Measurements from ENCODE around the gene CFAP410. TPM values are rescaled to one million over a fixed set of nuclear protein-coding genes. Genes with fewer than 3 reads are reported as not detected.

CFAP410 gene
- total RNA-seq, 1 donor from 2014 or later = 20.2 TPM

DNA sequence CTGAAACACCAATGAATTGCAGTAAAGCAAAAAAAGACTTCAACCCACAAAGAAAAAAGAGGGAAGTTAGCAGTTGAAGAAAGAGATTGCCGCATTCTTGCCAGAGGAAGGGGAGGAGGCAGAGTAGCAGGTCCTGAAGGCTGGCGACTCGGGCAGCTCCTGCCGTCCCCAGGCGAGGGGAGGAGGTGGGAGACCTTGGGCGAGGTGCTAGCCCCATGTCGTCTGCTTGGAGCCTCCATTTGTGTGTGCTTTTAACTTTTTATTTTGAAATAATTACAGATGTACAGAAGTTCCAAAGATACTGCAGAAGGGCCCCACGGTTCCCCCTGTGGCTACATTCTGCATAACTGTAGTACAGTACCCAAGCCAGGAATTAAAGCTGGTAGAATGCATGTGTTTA, 21.0 kb upstream of the CFAP410 start:
- H3K4me3 ChIP-seq (ENCODE audit: low read depth, low read length) = no peak overlapping the region
- no peak for DNase-seq (ENCODE audit: low read depth)
- no peaks in the 10 kb centered on the region for H3K36me3 ChIP-seq (ENCODE audit: control insufficient read depth, insufficient read depth, low read length)
- TF ChIP-seq, protein P1, sequence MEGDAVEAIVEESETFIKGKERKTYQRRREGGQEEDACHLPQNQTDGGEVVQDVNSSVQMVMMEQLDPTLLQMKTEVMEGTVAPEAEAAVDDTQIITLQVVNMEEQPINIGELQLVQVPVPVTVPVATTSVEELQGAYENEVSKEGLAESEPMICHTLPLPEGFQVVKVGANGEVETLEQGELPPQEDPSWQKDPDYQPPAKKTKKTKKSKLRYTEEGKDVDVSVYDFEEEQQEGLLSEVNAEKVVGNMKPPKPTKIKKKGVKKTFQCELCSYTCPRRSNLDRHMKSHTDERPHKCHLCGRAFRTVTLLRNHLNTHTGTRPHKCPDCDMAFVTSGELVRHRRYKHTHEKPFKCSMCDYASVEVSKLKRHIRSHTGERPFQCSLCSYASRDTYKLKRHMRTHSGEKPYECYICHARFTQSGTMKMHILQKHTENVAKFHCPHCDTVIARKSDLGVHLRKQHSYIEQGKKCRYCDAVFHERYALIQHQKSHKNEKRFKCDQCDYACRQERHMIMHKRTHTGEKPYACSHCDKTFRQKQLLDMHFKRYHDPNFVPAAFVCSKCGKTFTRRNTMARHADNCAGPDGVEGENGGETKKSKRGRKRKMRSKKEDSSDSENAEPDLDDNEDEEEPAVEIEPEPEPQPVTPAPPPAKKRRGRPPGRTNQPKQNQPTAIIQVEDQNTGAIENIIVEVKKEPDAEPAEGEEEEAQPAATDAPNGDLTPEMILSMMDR (IDR thresholded peaks at IDR 0.05; ENCODE audit: insufficient read depth, low read length, poor library complexity, severe bottlenecking) = no peak
- H3K27me3 ChIP-seq (ENCODE audit: control insufficient read depth, insufficient read depth, low read length) = peaks cover under 1% of the 10 kb centered on the region

DNA sequence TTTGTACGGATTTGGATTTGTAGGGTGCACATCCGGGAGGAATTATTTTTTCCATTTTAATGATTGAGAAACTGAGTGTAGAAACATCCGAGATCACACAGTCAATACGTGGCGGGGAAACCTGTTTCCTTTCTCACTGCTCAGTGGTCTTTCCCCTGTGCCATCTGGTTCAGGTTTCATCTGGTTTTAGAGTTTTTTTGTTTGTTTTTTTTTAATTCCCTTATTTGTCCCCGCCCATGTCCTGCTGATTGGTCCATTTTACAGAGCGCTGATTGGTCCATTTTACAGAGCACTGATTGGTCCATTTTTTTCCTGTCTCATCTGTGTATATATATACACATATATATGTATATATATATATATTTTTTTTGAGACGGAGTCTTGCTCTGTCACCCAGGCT, 20.2 kb upstream of the CFAP410 start:
- DNase-seq (ENCODE audit: low read depth) = no peak
- H3K4me3 ChIP-seq (ENCODE audit: low read depth, low read length) = no peak overlapping the region
- H3K36me3 ChIP-seq (ENCODE audit: control insufficient read depth, insufficient read depth, low read length) = no peaks in the 10 kb centered on the region
- TF ChIP-seq, protein P1 (IDR thresholded peaks at IDR 0.05; ENCODE audit: insufficient read depth, low read length, poor library complexity, severe bottlenecking) = no peak
- peaks cover 6% of the 10 kb centered on the region for H3K27me3 ChIP-seq (ENCODE audit: control insufficient read depth, insufficient read depth, low read length)

DNA sequence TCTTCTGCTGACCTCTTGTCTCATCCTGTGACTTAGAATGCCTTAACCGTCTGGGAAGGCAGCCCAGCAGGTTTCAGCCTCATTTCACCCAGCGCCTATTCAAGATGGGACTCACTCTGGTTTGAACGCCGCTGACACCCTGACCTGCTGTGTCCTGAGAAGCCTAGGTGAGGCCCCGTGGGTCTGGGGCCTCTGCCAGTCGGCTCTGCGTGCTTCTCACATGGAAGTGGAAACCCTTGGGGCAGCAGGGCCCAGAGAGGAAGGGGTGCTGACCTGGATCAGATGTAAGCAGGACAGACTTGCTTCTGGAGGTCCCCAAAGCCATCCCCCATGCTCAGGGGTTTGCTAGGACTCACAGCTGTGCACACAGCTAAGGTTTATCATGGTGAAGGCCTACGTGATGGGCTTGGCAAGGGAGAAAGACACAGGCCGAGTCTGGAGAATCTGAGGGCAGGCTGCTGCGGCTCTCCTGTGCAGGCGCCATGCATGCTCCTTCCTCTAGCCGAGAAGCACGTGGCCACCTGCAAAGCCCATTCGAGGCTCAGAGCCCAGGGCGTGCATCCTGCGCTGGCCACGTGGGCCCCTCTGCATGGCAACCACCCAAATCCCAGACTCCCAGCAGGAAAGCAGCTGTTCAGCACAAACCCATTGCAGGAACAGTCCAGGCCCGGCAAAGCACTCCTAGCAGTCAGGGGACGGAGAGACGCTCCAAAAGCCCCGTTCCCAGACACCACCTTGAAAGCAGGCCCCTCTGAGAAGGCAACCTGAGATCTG, 18.1 kb upstream of the CFAP410 start:
- DNase-seq (ENCODE audit: low read depth) = no peak
- H3K4me3 ChIP-seq (ENCODE audit: low read depth, low read length) = no peak overlapping the region
- H3K36me3 ChIP-seq (ENCODE audit: control insufficient read depth, insufficient read depth, low read length) = no peaks in the 10 kb centered on the region
- TF ChIP-seq, protein P1 (IDR thresholded peaks at IDR 0.05; ENCODE audit: insufficient read depth, low read length, poor library complexity, severe bottlenecking) = no peak
- H3K27me3 ChIP-seq (ENCODE audit: control insufficient read depth, insufficient read depth, low read length) = peaks cover 17% of the 10 kb centered on the region

DNA sequence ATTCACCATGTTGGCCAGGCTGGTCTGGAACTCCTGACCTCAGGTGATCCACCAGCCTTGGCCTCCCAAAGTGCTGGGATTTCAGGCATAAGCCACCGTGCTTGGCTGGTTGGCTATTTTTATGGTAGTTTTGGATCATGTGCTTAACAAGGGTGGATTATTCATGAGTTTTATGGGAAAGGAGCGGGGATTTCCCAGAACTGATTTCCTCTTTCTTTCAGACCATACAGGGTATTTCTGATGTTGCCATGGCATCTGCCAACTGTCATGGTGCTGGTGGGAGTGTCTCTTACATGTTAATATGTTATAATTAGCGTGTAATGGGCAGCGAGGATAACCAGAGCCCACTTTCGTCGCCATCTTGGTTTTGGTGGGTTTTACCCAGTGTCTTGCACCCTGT, 17.4 kb upstream of the CFAP410 start:
- H3K4me3 ChIP-seq (ENCODE audit: low read depth, low read length) = no peak overlapping the region
- TF ChIP-seq, protein P1 (IDR thresholded peaks at IDR 0.05; ENCODE audit: insufficient read depth, low read length, poor library complexity, severe bottlenecking) = no peak
- peaks cover 23% of the 10 kb centered on the region for H3K27me3 ChIP-seq (ENCODE audit: control insufficient read depth, insufficient read depth, low read length)
- DNase-seq (ENCODE audit: low read depth) = no peak
- H3K36me3 ChIP-seq (ENCODE audit: control insufficient read depth, insufficient read depth, low read length) = no peaks in the 10 kb centered on the region

DNA sequence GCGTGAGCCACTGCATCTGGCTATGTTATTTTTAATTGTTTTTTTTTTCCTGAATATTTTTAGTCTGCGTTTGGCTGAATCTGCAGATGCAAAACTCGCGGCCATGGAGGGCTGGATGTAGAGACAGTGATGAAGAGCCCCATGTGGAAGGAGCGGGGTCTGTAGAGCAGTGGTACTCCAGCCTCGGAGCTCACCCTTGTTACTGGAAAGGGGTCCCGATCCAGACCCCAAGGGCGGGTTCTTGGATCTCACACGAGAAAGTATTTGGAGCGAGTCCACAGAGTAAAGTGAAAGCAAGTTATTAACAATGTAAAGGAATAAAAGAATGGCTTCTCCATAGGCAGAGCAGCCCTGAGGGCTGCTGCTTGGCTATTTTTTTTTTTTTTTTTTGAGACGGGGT, 17.0 kb upstream of the CFAP410 start:
- no peak for DNase-seq (ENCODE audit: low read depth)
- Histone ChIP-seq H3K36me3 (ENCODE audit: control insufficient read depth, insufficient read depth, low read length) (no peaks in the 10 kb centered on the region), H3K27me3 (ENCODE audit: control insufficient read depth, insufficient read depth, low read length) (peaks cover 27% of the 10 kb centered on the region), H3K4me3 (ENCODE audit: low read depth, low read length) (no peak overlapping the region)
- TF ChIP-seq, protein P1 (IDR thresholded peaks at IDR 0.05; ENCODE audit: insufficient read depth, low read length, poor library complexity, severe bottlenecking) = no peak
